HG03378 (cell line): ENCODE results near the gene PFKP.

Source experiments
- ATAC-seq: cut with Tn5 transposase; IDR thresholded peaks from one replicate; pipeline ENCODE4 v1.9.1; 2021; ENCODE audit warnings: mild to moderate bottlenecking, moderate library complexity; ENCODE audit not compliant: unreplicated experiment

PFKP gene

GRCh38 chr10:3067118-3067858 lies at the start of gene PFKP:
Gene PFKP (plus strand): TSS chr10:3067548. CDS start chr10:3067596, 48 bp downstream.
- ATAC-seq, result no peak

GRCh38 chr10:3018247-3018646 lies 49.1 kb upstream of the PFKP start:
- ATAC-seq, result no peak

GRCh38 chr10:3020311-3020710 lies 47.0 kb upstream of the PFKP start:
- ATAC-seq, result no peak

- ATAC-seq, result no peak
Measured at GRCh38 chr10:3020881-3021280, 46.5 kb upstream of the PFKP start.

GRCh38 chr10:3022027-3022426 lies 45.3 kb upstream of the PFKP start:
- no peak for ATAC-seq

- ATAC-seq, result no peak
Measured at GRCh38 chr10:3023892-3024291, 43.5 kb upstream of the PFKP start.

GRCh38 chr10:3025026-3025683 lies 42.2 kb upstream of the PFKP start:
- ATAC-seq, result no peak

- ATAC-seq, result no peak
Measured at GRCh38 chr10:3027866-3028265, 39.5 kb upstream of the PFKP start.

- ATAC-seq, result no peak
Measured at GRCh38 chr10:3028441-3028840, 38.9 kb upstream of the PFKP start.

- ATAC-seq, result no peak
Measured at GRCh38 chr10:3030765-3031164, 36.6 kb upstream of the PFKP start.

- no peak for ATAC-seq
Measured at GRCh38 chr10:3031490-3031889, 35.9 kb upstream of the PFKP start.

GRCh38 chr10:3033925-3034324 lies 33.4 kb upstream of the PFKP start:
- no peak for ATAC-seq

- ATAC-seq, result no peak
Measured at GRCh38 chr10:3034616-3035015, 32.7 kb upstream of the PFKP start.

- peak; percentile 100 for ATAC-seq
Measured at GRCh38 chr10:3036155-3037021, 31.0 kb upstream of the PFKP start.

- no peak for ATAC-seq
Measured at GRCh38 chr10:3037182-3037581, 30.2 kb upstream of the PFKP start.

- no peak for ATAC-seq
Measured at GRCh38 chr10:3040069-3040468, 27.3 kb upstream of the PFKP start.

- no peak for ATAC-seq
Measured at GRCh38 chr10:3042589-3042988, 24.8 kb upstream of the PFKP start.

GRCh38 chr10:3043512-3044368 lies 23.6 kb upstream of the PFKP start:
- peak; percentile 71 for ATAC-seq

- no peak for ATAC-seq
Measured at GRCh38 chr10:3045471-3046209, 21.7 kb upstream of the PFKP start.

GRCh38 chr10:3046210-3046779 lies 21.1 kb upstream of the PFKP start:
- ATAC-seq, result no peak
